Chondrocyte (in vitro differentiated cells): ENCODE data around the gene SLC16A8. TPM values are rescaled to one million over a fixed set of nuclear protein-coding genes. Genes with fewer than 3 reads are reported as not detected.
A peak's percentile ranks its signal among the peaks of the same experiment; 100 is the strongest.

ENCODE experiments used
- DNase-seq: peaks from one replicate; pipeline ENCODE4 v3.0.0; 2021; ENCODE audit warnings: mixed read lengths, low spot score
- H3K27ac Mint-ChIP-seq: one replicate; pipeline ENCODE4 v1.8.0; 2021; ENCODE audit warnings: mild to moderate bottlenecking, moderate library complexity, mixed read lengths; ENCODE audit not compliant: unreplicated experiment
- H3K27me3 Mint-ChIP-seq: 2 replicates; pipeline ENCODE4 v1.8.0; 2021; ENCODE audit warnings: low read depth, mixed read lengths
- H3K36me3 Mint-ChIP-seq: 2 replicates; pipeline ENCODE4 v1.8.0; 2021; ENCODE audit warnings: low read depth, mixed read lengths
- H3K4me1 Mint-ChIP-seq: 2 replicates; pipeline ENCODE4 v1.8.0; 2021; ENCODE audit warnings: low read depth, mild to moderate bottlenecking, mixed read lengths
- H3K4me3 Mint-ChIP-seq: one replicate; pipeline ENCODE4 v1.8.0; 2021; ENCODE audit warnings: mild to moderate bottlenecking, moderate library complexity, mixed read lengths; ENCODE audit not compliant: unreplicated experiment
- H3K9me3 Mint-ChIP-seq: 2 replicates; pipeline ENCODE4 v1.8.0; 2021; ENCODE audit warnings: low read depth, mixed read lengths
- CTCF ChIP-seq: fragments of 200-600 bp; sonication (generic); IDR thresholded peaks from 2 replicates; pipeline ENCODE4 v1.5.0; 2021; ENCODE audit warnings: antibody characterized with exemption, mild to moderate bottlenecking, moderate library complexity
- long read RNA-seq: library from polyadenylated mRNA; stranded (forward); transcript quantifications from one replicate; pipeline ENCODE4 v2.0.0, GENCODE V29; 2021
- total RNA-seq: library from RNA; stranded (reverse); gene quantifications from 3 replicates; pipeline ENCODE4 v1.2.1, GENCODE V29; 2021

The SLC16A8 gene
- 0.50 TPM in 1 of 3 replicates, not detected in the others for total RNA-seq
- long read RNA-seq: 0 reads

GRCh38 chr22:38083931-38084631 is at the start of gene SLC16A8:
TSS of gene SLC16A8 (minus strand) at chr22:38084184. CDS start at chr22:38082873, 1,311 bp downstream.
- H3K4me3 Mint-ChIP-seq: no peak within 1 kb of the TSS
- no peaks in the 10 kb centered on the region for H3K9me3 Mint-ChIP-seq
- no peaks in the 10 kb centered on the region for H3K27me3 Mint-ChIP-seq
- peaks cover 3% of the 10 kb centered on the region for H3K36me3 Mint-ChIP-seq
- H3K4me1 Mint-ChIP-seq: no peaks in the 10 kb centered on the region
- no peak within 1 kb of the TSS for H3K27ac Mint-ChIP-seq
- no peak for TF ChIP-seq CTCF
- DNase-seq: peak; percentile 71

- no peak overlapping the region for H3K27ac Mint-ChIP-seq
- peaks cover 1% of the 10 kb centered on the region for H3K36me3 Mint-ChIP-seq
- no peaks in the 10 kb centered on the region for H3K27me3 Mint-ChIP-seq
- no peaks in the 10 kb centered on the region for H3K9me3 Mint-ChIP-seq
- peaks cover 14% of the 10 kb centered on the region for H3K4me1 Mint-ChIP-seq
- DNase-seq: no peak
- H3K4me3 Mint-ChIP-seq: no peak overlapping the region
- no peak for TF ChIP-seq CTCF
These were observed 49.3 kb upstream of the SLC16A8 start for GRCh38 chr22:38133331-38133730.

- Mint-ChIP-seq H3K4me3 (no peak overlapping the region), H3K27me3 (no peaks in the 10 kb centered on the region), H3K9me3 (no peaks in the 10 kb centered on the region), H3K27ac (no peak overlapping the region), H3K36me3 (peaks cover 1% of the 10 kb centered on the region), H3K4me1 (peaks cover 14% of the 10 kb centered on the region)
- no peak for TF ChIP-seq CTCF
- DNase-seq: peak; percentile 90
These were observed 48.8 kb upstream of the SLC16A8 start for GRCh38 chr22:38132794-38133193.

GRCh38 chr22:38132136-38132535 is 48.2 kb upstream of the SLC16A8 start:
- no peak for TF ChIP-seq CTCF
- H3K9me3 Mint-ChIP-seq: no peaks in the 10 kb centered on the region
- DNase-seq: no peak
- H3K36me3 Mint-ChIP-seq: peaks cover 1% of the 10 kb centered on the region
- no peak overlapping the region for H3K27ac Mint-ChIP-seq
- H3K27me3 Mint-ChIP-seq: no peaks in the 10 kb centered on the region
- H3K4me3 Mint-ChIP-seq: no peak overlapping the region
- peaks cover 14% of the 10 kb centered on the region for H3K4me1 Mint-ChIP-seq

- peaks cover 14% of the 10 kb centered on the region for H3K4me1 Mint-ChIP-seq
- no peak overlapping the region for H3K4me3 Mint-ChIP-seq
- DNase-seq: no peak
- H3K27me3 Mint-ChIP-seq: no peaks in the 10 kb centered on the region
- H3K36me3 Mint-ChIP-seq: peaks cover 1% of the 10 kb centered on the region
- no peak for TF ChIP-seq CTCF
- H3K9me3 Mint-ChIP-seq: no peaks in the 10 kb centered on the region
- no peak overlapping the region for H3K27ac Mint-ChIP-seq
These were observed 47.4 kb upstream of the SLC16A8 start for GRCh38 chr22:38131399-38131798.
